Gastroesophageal sphincter (tissue), 3 donors: ENCODE measurements around the gene PUS10.

Experiments used
- CTCF ChIP-seq, 4 experiments: fragments of 200-600 bp in 2 of 4; fragments of 450-650 bp in 2 of 4; sonication (generic) in 1 of 4; IDR thresholded peaks; one replicate each; pipeline ENCODE4 v1.5.1; 2017 to 2019; ENCODE audit warnings: antibody characterized with exemption in 4 of 4, mild to moderate bottlenecking in 2 of 4, moderate library complexity in 2 of 4
- EP300 ChIP-seq: sonication (generic); formaldehyde crosslinking; IDR thresholded peaks from one replicate; pipeline ENCODE4 v1.6.1; 2017; ENCODE audit warnings: antibody characterized with exemption, mild to moderate bottlenecking
- POLR2A ChIP-seq, 2 donors: fragments of 450-650 bp; IDR thresholded peaks; one replicate each; pipeline ENCODE4 v1.6.1; 2017; ENCODE audit warnings: antibody characterized with exemption in 2 of 2, mild to moderate bottlenecking in 2 of 2, moderate library complexity in 1 of 2
- POLR2AphosphoS5 ChIP-seq: sonication (generic); formaldehyde crosslinking; IDR thresholded peaks from one replicate; pipeline ENCODE4 v1.6.1; 2017; ENCODE audit warnings: antibody characterized with exemption

DNA sequence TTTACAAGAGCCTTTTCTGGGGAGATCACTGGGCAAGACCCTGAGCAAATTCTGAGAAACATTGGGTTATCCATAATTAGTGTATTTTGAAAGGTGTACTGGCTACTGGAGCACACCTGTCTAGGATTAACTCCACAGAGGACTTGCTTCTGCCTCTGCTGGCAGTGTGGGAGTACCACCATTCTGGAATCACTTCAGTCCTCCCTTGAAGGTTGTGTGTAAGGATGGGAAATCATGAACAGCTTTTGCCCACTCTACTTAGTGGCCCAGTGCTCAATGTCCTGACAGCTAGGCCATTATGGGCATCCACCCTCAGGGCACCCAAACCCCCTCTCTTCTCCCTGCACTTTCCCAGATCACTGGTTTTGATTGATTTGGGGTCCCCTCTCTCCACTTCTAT, 39.5 kb upstream of the PUS10 start:
- TF ChIP-seq CTCF (IDR thresholded peaks at IDR 0.05) (no peak), POLR2A (IDR thresholded peaks at IDR 0.05) (no peak), POLR2AphosphoS5 (no peak), EP300 (no peak)
